ENCODE data around the gene DISP1. TPM values are rescaled to one million over a fixed set of nuclear protein-coding genes. Genes with fewer than 3 reads are reported as not detected.
A peak's percentile ranks its signal among the peaks of the same experiment; 100 is the strongest.

DISP1 gene
- 3.8 and 4.1 TPM in 2 replicates for polyA plus RNA-seq (2013)

- peaks cover 4% of the 10 kb centered on the region for H3K79me2 ChIP-seq (ENCODE audit: control insufficient read depth, insufficient read depth, low read length, poor library complexity)
- WGBS (ENCODE audit: extremely low coverage, insufficient coverage, insufficient read length) = no CpG with 5 or more reads among the region's 67 CpGs
- H3K18ac ChIP-seq (ENCODE audit: low read length) = peak within 1 kb of the TSS; percentile 97
- peak within 1 kb of the TSS; percentile 91 for H3K9ac ChIP-seq (ENCODE audit: low read length)
- peak within 1 kb of the TSS; percentile 97 for H2AFZ ChIP-seq (ENCODE audit: insufficient read depth, low read length, poor library complexity)
- peak within 1 kb of the TSS; percentile 90 for H2BK5ac ChIP-seq (ENCODE audit: low read depth, low read length, poor library complexity)
- H3K4me1 ChIP-seq (ENCODE audit: control insufficient read depth in 1 of 2, insufficient read depth in 2 of 2, low read length in 2 of 2) = peaks cover 3 to 6% of the 10 kb centered on the region in 2 experiments
- peak within 1 kb of the TSS; percentile 95 for H4K91ac ChIP-seq (ENCODE audit: low read depth, low read length)
- DNase-seq = peak; percentile 83 to 89
- H4K8ac ChIP-seq (ENCODE audit: low read depth, low read length) = peak within 1 kb of the TSS; percentile 94
- no peak within 1 kb of the TSS for H2AK5ac ChIP-seq (ENCODE audit: low read length)
- H3K27ac ChIP-seq (ENCODE audit: low read depth, low read length) = peak within 1 kb of the TSS; percentile 74
- peak within 1 kb of the TSS; percentile 92 for H2BK120ac ChIP-seq (ENCODE audit: insufficient read depth, low read length, poor library complexity)
- H3K9me3 ChIP-seq (ENCODE audit: insufficient read depth, low read depth, low read length) = no peaks in the 10 kb centered on the region
- H3K4me3 ChIP-seq (ENCODE audit: low read depth, low read length) = peak within 1 kb of the TSS; percentile 88
- no peak within 1 kb of the TSS for H3K23ac ChIP-seq (ENCODE audit: low read length)
- peak within 1 kb of the TSS; percentile 82 for H3K4ac ChIP-seq (ENCODE audit: low read depth, low read length)
- H4K12ac ChIP-seq (ENCODE audit: low read depth, low read length) = peak within 1 kb of the TSS; percentile 99
- peak within 1 kb of the TSS; percentile 67 for H3K4me2 ChIP-seq (ENCODE audit: low read length)
- peak within 1 kb of the TSS; percentile 86 for H3K14ac ChIP-seq (ENCODE audit: low read length)
- H3K79me1 ChIP-seq (ENCODE audit: low read length) = peaks cover 8% of the 10 kb centered on the region
- H3K36me3 ChIP-seq (ENCODE audit: control insufficient read depth in 1 of 2, insufficient read depth in 2 of 2, low read length in 2 of 2) = no peaks in the 10 kb centered on the region
- H3K27me3 ChIP-seq (ENCODE audit: insufficient read depth, low read length) = no peaks in the 10 kb centered on the region
- peak within 1 kb of the TSS; percentile 61 for H2BK12ac ChIP-seq (ENCODE audit: low read length)
These were observed at the start of gene DISP1 for GRCh38 chr1:222814536-222815439. TSS of gene DISP1 (plus strand) at chr1:222815039. CDS start at chr1:222942824, 127,785 bp downstream.

DNA sequence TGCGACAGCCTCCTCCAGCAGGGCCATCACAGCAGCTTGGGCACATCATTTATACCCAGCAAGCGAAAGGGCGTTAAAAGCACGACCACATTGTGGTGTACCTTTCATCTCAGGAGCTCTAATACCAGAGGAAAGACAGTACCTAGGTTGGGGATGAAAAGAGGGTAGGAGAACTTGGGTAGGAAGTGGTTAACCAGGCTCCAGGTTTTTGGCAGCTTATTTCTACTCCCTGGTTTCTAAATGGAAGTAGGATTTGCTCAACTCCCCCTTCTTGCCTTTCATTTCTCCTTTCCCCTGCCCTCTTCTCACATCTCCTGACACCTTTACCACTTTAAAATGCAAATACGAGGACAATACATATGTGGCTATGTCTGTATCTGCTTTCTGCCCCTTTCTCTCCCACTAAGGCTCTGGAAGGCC lies 47.7 kb upstream of the DISP1 start:
- H3K4me3 ChIP-seq (ENCODE audit: low read depth, low read length) = no peak overlapping the region
- no peak overlapping the region for H3K23ac ChIP-seq (ENCODE audit: low read length)
- no peak overlapping the region for H3K27ac ChIP-seq (ENCODE audit: low read depth, low read length)
- no peaks in the 10 kb centered on the region for H3K79me2 ChIP-seq (ENCODE audit: control insufficient read depth, insufficient read depth, low read length, poor library complexity)
- H2AK5ac ChIP-seq (ENCODE audit: low read length) = no peak overlapping the region
- H3K18ac ChIP-seq (ENCODE audit: low read length) = no peak overlapping the region
- no peak overlapping the region for H2BK12ac ChIP-seq (ENCODE audit: low read length)
- no peak overlapping the region for H2BK5ac ChIP-seq (ENCODE audit: low read depth, low read length, poor library complexity)
- H3K36me3 ChIP-seq (ENCODE audit: control insufficient read depth in 1 of 2, insufficient read depth in 2 of 2, low read length in 2 of 2) = peaks cover 0 to 3% of the 10 kb centered on the region in 2 experiments
- no peak overlapping the region for H4K91ac ChIP-seq (ENCODE audit: low read depth, low read length)
- H4K12ac ChIP-seq (ENCODE audit: low read depth, low read length) = no peak overlapping the region
- no peak overlapping the region for H3K9ac ChIP-seq (ENCODE audit: low read length)
- no peak for DNase-seq
- H3K27me3 ChIP-seq (ENCODE audit: insufficient read depth, low read length) = no peaks in the 10 kb centered on the region
- no peak overlapping the region for H3K14ac ChIP-seq (ENCODE audit: low read length)
- no peak overlapping the region for H3K4me2 ChIP-seq (ENCODE audit: low read length)
- no peaks in the 10 kb centered on the region for H3K4me1 ChIP-seq (ENCODE audit: control insufficient read depth in 1 of 2, insufficient read depth in 2 of 2, low read length in 2 of 2)
- H2AFZ ChIP-seq (ENCODE audit: insufficient read depth, low read length, poor library complexity) = no peak overlapping the region
- H2BK120ac ChIP-seq (ENCODE audit: insufficient read depth, low read length, poor library complexity) = no peak overlapping the region
- peaks cover 3% of the 10 kb centered on the region for H3K9me3 ChIP-seq (ENCODE audit: insufficient read depth, low read depth, low read length)
- H4K8ac ChIP-seq (ENCODE audit: low read depth, low read length) = no peak overlapping the region
- H3K79me1 ChIP-seq (ENCODE audit: low read length) = no peaks in the 10 kb centered on the region
- WGBS (ENCODE audit: extremely low coverage, insufficient coverage, insufficient read length) = no CpG with 5 or more reads among the region's 5 CpGs
- no peak overlapping the region for H3K4ac ChIP-seq (ENCODE audit: low read depth, low read length)

DNA sequence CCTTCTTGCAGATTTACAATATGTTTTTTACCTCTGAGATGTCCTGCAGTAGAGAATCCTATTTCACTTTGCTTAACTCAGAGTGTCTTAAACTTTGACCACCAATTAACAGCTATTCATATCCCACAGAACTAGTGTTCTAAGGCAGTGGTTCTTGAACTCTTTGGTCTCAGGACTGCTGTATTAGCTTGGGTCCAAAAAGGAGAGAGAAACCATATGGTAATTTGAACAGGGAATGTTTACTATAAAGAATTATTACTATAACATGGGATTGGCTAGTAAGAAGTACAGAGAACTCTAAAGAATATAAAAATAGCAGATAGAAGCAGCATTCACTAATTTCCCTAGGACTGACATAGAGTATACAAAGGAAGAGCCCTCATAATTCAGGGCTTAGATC lies 46.2 kb upstream of the DISP1 start:
- no peak overlapping the region for H2BK12ac ChIP-seq (ENCODE audit: low read length)
- H4K8ac ChIP-seq (ENCODE audit: low read depth, low read length) = no peak overlapping the region
- H3K4me3 ChIP-seq (ENCODE audit: low read depth, low read length) = no peak overlapping the region
- H3K4ac ChIP-seq (ENCODE audit: low read depth, low read length) = no peak overlapping the region
- H3K4me1 ChIP-seq (ENCODE audit: control insufficient read depth in 1 of 2, insufficient read depth in 2 of 2, low read length in 2 of 2) = no peaks in the 10 kb centered on the region
- H3K79me1 ChIP-seq (ENCODE audit: low read length) = no peaks in the 10 kb centered on the region
- H3K4me2 ChIP-seq (ENCODE audit: low read length) = no peak overlapping the region
- H4K91ac ChIP-seq (ENCODE audit: low read depth, low read length) = no peak overlapping the region
- no peak overlapping the region for H2AFZ ChIP-seq (ENCODE audit: insufficient read depth, low read length, poor library complexity)
- no peaks in the 10 kb centered on the region for H3K27me3 ChIP-seq (ENCODE audit: insufficient read depth, low read length)
- H2BK120ac ChIP-seq (ENCODE audit: insufficient read depth, low read length, poor library complexity) = no peak overlapping the region
- no peak overlapping the region for H2AK5ac ChIP-seq (ENCODE audit: low read length)
- H3K9ac ChIP-seq (ENCODE audit: low read length) = no peak overlapping the region
- H3K36me3 ChIP-seq (ENCODE audit: control insufficient read depth in 1 of 2, insufficient read depth in 2 of 2, low read length in 2 of 2) = peaks cover 0 to 3% of the 10 kb centered on the region in 2 experiments
- H3K14ac ChIP-seq (ENCODE audit: low read length) = no peak overlapping the region
- DNase-seq = no peak
- peaks cover 3% of the 10 kb centered on the region for H3K9me3 ChIP-seq (ENCODE audit: insufficient read depth, low read depth, low read length)
- no peak overlapping the region for H3K23ac ChIP-seq (ENCODE audit: low read length)
- H4K12ac ChIP-seq (ENCODE audit: low read depth, low read length) = no peak overlapping the region
- H2BK5ac ChIP-seq (ENCODE audit: low read depth, low read length, poor library complexity) = no peak overlapping the region
- no peak overlapping the region for H3K18ac ChIP-seq (ENCODE audit: low read length)
- no peak overlapping the region for H3K27ac ChIP-seq (ENCODE audit: low read depth, low read length)
- H3K79me2 ChIP-seq (ENCODE audit: control insufficient read depth, insufficient read depth, low read length, poor library complexity) = no peaks in the 10 kb centered on the region

DNA sequence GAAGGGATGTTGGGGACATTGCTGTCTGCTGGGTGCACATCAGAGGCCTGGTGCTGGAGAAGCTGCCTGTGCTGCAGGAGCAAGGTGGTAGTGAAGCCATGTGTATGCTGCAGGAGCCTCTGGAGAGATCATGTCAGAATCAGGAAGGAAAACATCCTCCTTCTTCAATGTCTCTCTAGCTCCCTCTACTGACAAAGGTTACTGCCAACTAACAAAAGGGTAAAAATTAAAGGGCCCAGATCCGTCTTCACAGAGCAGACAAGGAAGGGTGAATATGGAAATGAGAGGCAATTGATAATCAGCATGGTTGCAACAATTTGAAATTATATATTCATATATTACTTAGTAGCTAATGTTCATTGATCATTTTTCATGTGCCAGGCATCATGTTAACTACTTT lies 45.7 kb upstream of the DISP1 start:
- no peak overlapping the region for H2BK120ac ChIP-seq (ENCODE audit: insufficient read depth, low read length, poor library complexity)
- peaks cover 0 to 3% of the 10 kb centered on the region in 2 experiments for H3K36me3 ChIP-seq (ENCODE audit: control insufficient read depth in 1 of 2, insufficient read depth in 2 of 2, low read length in 2 of 2)
- H3K14ac ChIP-seq (ENCODE audit: low read length) = no peak overlapping the region
- H3K4me1 ChIP-seq (ENCODE audit: control insufficient read depth in 1 of 2, insufficient read depth in 2 of 2, low read length in 2 of 2) = no peaks in the 10 kb centered on the region
- no peak overlapping the region for H2BK5ac ChIP-seq (ENCODE audit: low read depth, low read length, poor library complexity)
- no peaks in the 10 kb centered on the region for H3K79me2 ChIP-seq (ENCODE audit: control insufficient read depth, insufficient read depth, low read length, poor library complexity)
- H4K91ac ChIP-seq (ENCODE audit: low read depth, low read length) = no peak overlapping the region
- no peak overlapping the region for H3K9ac ChIP-seq (ENCODE audit: low read length)
- H3K4me2 ChIP-seq (ENCODE audit: low read length) = no peak overlapping the region
- no peak overlapping the region for H3K4ac ChIP-seq (ENCODE audit: low read depth, low read length)
- no peak overlapping the region for H3K23ac ChIP-seq (ENCODE audit: low read length)
- H3K79me1 ChIP-seq (ENCODE audit: low read length) = no peaks in the 10 kb centered on the region
- no peak overlapping the region for H2AFZ ChIP-seq (ENCODE audit: insufficient read depth, low read length, poor library complexity)
- H3K4me3 ChIP-seq (ENCODE audit: low read depth, low read length) = no peak overlapping the region
- H3K27ac ChIP-seq (ENCODE audit: low read depth, low read length) = no peak overlapping the region
- DNase-seq = no peak
- no peak overlapping the region for H2BK12ac ChIP-seq (ENCODE audit: low read length)
- H3K18ac ChIP-seq (ENCODE audit: low read length) = no peak overlapping the region
- H4K8ac ChIP-seq (ENCODE audit: low read depth, low read length) = no peak overlapping the region
- peaks cover 3% of the 10 kb centered on the region for H3K9me3 ChIP-seq (ENCODE audit: insufficient read depth, low read depth, low read length)
- no peaks in the 10 kb centered on the region for H3K27me3 ChIP-seq (ENCODE audit: insufficient read depth, low read length)
- no CpG with 5 or more reads among the region's 1 CpG for WGBS (ENCODE audit: extremely low coverage, insufficient coverage, insufficient read length)
- no peak overlapping the region for H4K12ac ChIP-seq (ENCODE audit: low read depth, low read length)
- H2AK5ac ChIP-seq (ENCODE audit: low read length) = no peak overlapping the region
